Prostate gland (tissue), 2 donors: ENCODE data around the gene CAND2. TPM values are rescaled to one million over a fixed set of nuclear protein-coding genes. Genes with fewer than 3 reads are reported as not detected.
"Not testable (repeated sequence)": the region's sequence is repeated elsewhere in the genome, so short reads cannot be mapped to it uniquely, and the experiment has no call there.

Experiments used
- DNase-seq: peaks from one replicate; pipeline ENCODE4 v3.0.0-alpha.2; 2019; ENCODE audit warnings: low spot score
- H3K27ac ChIP-seq, 2 donors: fragments of 200-600 bp; sonication (generic); 2 replicates each; pipeline ENCODE4 v1.5.1; 2017 to 2019
- H3K27me3 ChIP-seq: fragments of 200-600 bp; sonication (generic); replicated peaks from 2 replicates; pipeline ENCODE4 v1.5.1; 2019; ENCODE audit not compliant: insufficient read depth
- H3K36me3 ChIP-seq, 2 donors: fragments of 200-600 bp; sonication (generic); 1 replicate in 1 of 2; 2 replicates in 1 of 2; pipeline versions ENCODE4 v1.5.1 to v1.8.1; 2017 to 2019
- H3K4me1 ChIP-seq: fragments of 200-600 bp; sonication (generic); replicated peaks from 2 replicates; pipeline ENCODE4 v1.5.1; 2019
- H3K4me3 ChIP-seq, 2 donors: fragments of 200-600 bp; sonication (generic); 2 replicates each; pipeline ENCODE4 v1.5.1; 2017 to 2019
- H3K9me3 ChIP-seq: fragments of 200-600 bp; sonication (generic); 2 replicates; pipeline ENCODE4 v1.5.1; 2017
- CTCF ChIP-seq, 4 experiments: fragments of 200-600 bp in 2 of 4; fragments of 450-650 bp in 2 of 4; sonication (generic) in 2 of 4; IDR thresholded peaks; 1 replicate in 3 of 4; 2 replicates in 1 of 4; pipeline ENCODE4 v1.5.1; 2016 to 2019; ENCODE audit warnings: antibody characterized with exemption in 4 of 4, mild to moderate bottlenecking in 2 of 4, moderate library complexity in 2 of 4
- POLR2A ChIP-seq: fragments of 450-650 bp; IDR thresholded peaks from one replicate; pipeline ENCODE4 v1.6.1; 2016; ENCODE audit warnings: antibody characterized with exemption, mild to moderate bottlenecking
- POLR2AphosphoS5 ChIP-seq: sonication (generic); formaldehyde crosslinking; IDR thresholded peaks from one replicate; pipeline ENCODE4 v1.6.1; 2017; ENCODE audit warnings: antibody characterized with exemption
- WGBS: methylation state at CpG from one replicate; pipeline ENCODE4 v1.1.5; 2018; 5-methylcytosine and 5-hydroxymethylcytosine counted together
- intact Hi-C: fragments of 100-400 bp; cut with DNase I; formaldehyde crosslinking; loops from one replicate; pipeline ENCODE4 v1.14.2; 2022
- total RNA-seq, 2 donors: library from RNA; depleted of rRNA; stranded (reverse); fragments of >200 nt; gene quantifications; one replicate each; pipeline ENCODE4 v1.1.0, GENCODE V29; 2016

The CAND2 gene
- total RNA-seq, 2 donors from 2014 or later = 8.4 to 86.3 TPM

GRCh38 chr3:12841149-12841969 is 44.9 kb downstream of the CAND2 start, which contains the start of gene RPL32:
Gene RPL32, minus strand, starts transcription at chr3:12841565. Its CDS starts 1,328 bp downstream, at chr3:12840237.
- TF ChIP-seq POLR2AphosphoS5 (peak; percentile 89), POLR2A (peak; percentile 43), CTCF (IDR thresholded peaks at IDR 0.05) (peak; percentile 77 to 92 (median 87))
- intact Hi-C loops = no loop called here
- peak within 1 kb of the TSS; percentile 52 to 55 for H3K4me3 ChIP-seq
- peak; percentile 86 for DNase-seq
- peak within 1 kb of the TSS; percentile 89 to 94 for H3K27ac ChIP-seq
- H3K4me1 ChIP-seq = peaks cover 14% of the 10 kb centered on the region
- H3K27me3 ChIP-seq = no peaks in the 10 kb centered on the region
- no peaks in the 10 kb centered on the region for H3K9me3 ChIP-seq
- under 1% methylated on average over 43 of the region's 43 CpGs for WGBS
- peaks cover 0 to 18% of the 10 kb centered on the region in 2 donors for H3K36me3 ChIP-seq

GRCh38 chr3:12841970-12842328 is 45.5 kb downstream of the CAND2 start:
- no peaks in the 10 kb centered on the region for H3K27me3 ChIP-seq
- intact Hi-C loops = no loop called here
- no peak overlapping the region for H3K4me3 ChIP-seq
- H3K4me1 ChIP-seq = peaks cover 14% of the 10 kb centered on the region
- no peaks in the 10 kb centered on the region for H3K9me3 ChIP-seq
- WGBS = 51% methylated on average over 7 of the region's 7 CpGs
- no peak for DNase-seq
- H3K27ac ChIP-seq = peak overlapping the region; percentile 89 to 94
- no peak for TF ChIP-seq CTCF (IDR thresholded peaks at IDR 0.05)
- no peak for TF ChIP-seq POLR2AphosphoS5
- no peak for TF ChIP-seq POLR2A
- H3K36me3 ChIP-seq = peaks cover 0 to 14% of the 10 kb centered on the region in 2 donors

- WGBS = 92% methylated on average over 4 of the region's 4 CpGs
- TF ChIP-seq CTCF (IDR thresholded peaks at IDR 0.05) (no peak), POLR2A (no peak), POLR2AphosphoS5 (no peak)
- Histone ChIP-seq H3K4me3 (no peak overlapping the region), H3K4me1 (peaks cover 14% of the 10 kb centered on the region), H3K27ac (no peak overlapping the region), H3K9me3 (no peaks in the 10 kb centered on the region), H3K27me3 (no peaks in the 10 kb centered on the region), H3K36me3 (peaks cover 0 to 14% of the 10 kb centered on the region in 2 donors)
- intact Hi-C loops = no loop called here
- no peak for DNase-seq
Measured at GRCh38 chr3:12842469-12842868, 46.0 kb downstream of the CAND2 start.

- Histone ChIP-seq H3K36me3 (no peaks in the 10 kb centered on the region), H3K4me3 (no peak overlapping the region), H3K4me1 (no peaks in the 10 kb centered on the region), H3K9me3 (no peaks in the 10 kb centered on the region), H3K27ac (no peak overlapping the region), H3K27me3 (no peaks in the 10 kb centered on the region)
- TF ChIP-seq POLR2A (no peak), POLR2AphosphoS5 (no peak), CTCF (IDR thresholded peaks at IDR 0.05) (no peak)
- intact Hi-C loops = no loop called here
- WGBS = 53% methylated on average over 1 of the region's 1 CpG
- DNase-seq = no peak
Measured at GRCh38 chr3:12845811-12846210, 49.3 kb downstream of the CAND2 start.

- TF ChIP-seq POLR2AphosphoS5 (no peak), CTCF (IDR thresholded peaks at IDR 0.05) (no peak), POLR2A (no peak)
- intact Hi-C loops = no loop called here
- Histone ChIP-seq H3K4me3 (no peak overlapping the region), H3K27me3 (no peaks in the 10 kb centered on the region), H3K27ac (no peak overlapping the region), H3K36me3 (no peaks in the 10 kb centered on the region), H3K9me3 (no peaks in the 10 kb centered on the region), H3K4me1 (no peaks in the 10 kb centered on the region)
- no peak for DNase-seq
- 75% methylated on average over 3 of the region's 3 CpGs for WGBS
Measured at GRCh38 chr3:12852201-12852600, 55.7 kb downstream of the CAND2 start.

GRCh38 chr3:12853847-12854246 is 57.4 kb downstream of the CAND2 start:
- H3K27ac ChIP-seq, H3K4me3 ChIP-seq, H3K36me3 ChIP-seq, intact Hi-C loops, H3K4me1 ChIP-seq, H3K27me3 ChIP-seq, DNase-seq, H3K9me3 ChIP-seq: not testable (repeated sequence)
- 80% methylated on average over 2 of the region's 2 CpGs for WGBS
